ENCODE data around the gene ERVK3-1.
"Not testable (repeated sequence)": the region's sequence is repeated elsewhere in the genome, so short reads cannot be mapped to it uniquely, and the experiment has no call there.

ERVK3-1 gene

GRCh38 chr19:58307736-58308135 lies 2.6 kb downstream of the ERVK3-1 start:
- no peaks in the 10 kb centered on the region for H3K9me3 Mint-ChIP-seq
- no peaks in the 10 kb centered on the region for H3K27me3 Mint-ChIP-seq (ENCODE audit: low read depth, poor library complexity)
- H3K36me3 Mint-ChIP-seq (ENCODE audit: low read depth), result peaks cover 86% of the 10 kb centered on the region

GRCh38 chr19:58310685-58311084 lies 5.5 kb downstream of the ERVK3-1 start:
- not testable (repeated sequence) for H3K27ac Mint-ChIP-seq, H3K4me3 Mint-ChIP-seq
- H3K36me3 Mint-ChIP-seq (ENCODE audit: low read depth), result peaks cover 98% of the 10 kb centered on the region

More at GRCh38 chr19:58307736-58308135, 2.6 kb downstream of the ERVK3-1 start:
- Mint-ChIP-seq H3K4me3 (no peak overlapping the region), H3K27ac (no peak overlapping the region), H3K4me1 (peaks cover 25% of the 10 kb centered on the region)
- TF ChIP-seq CTCF (IDR thresholded peaks at IDR 0.05), result no peak
- no peak for DNase-seq

GRCh38 chr19:58311345-58311865 lies 6.2 kb downstream of the ERVK3-1 start:
- Mint-ChIP-seq H3K36me3 (ENCODE audit: low read depth) (peaks cover 99% of the 10 kb centered on the region), H3K4me3 (no peak overlapping the region)

More at GRCh38 chr19:58310685-58311084, 5.5 kb downstream of the ERVK3-1 start:
- not testable (repeated sequence) for H3K27me3 Mint-ChIP-seq (ENCODE audit: low read depth, poor library complexity); H3K4me1 Mint-ChIP-seq; H3K9me3 Mint-ChIP-seq
- DNase-seq, result peak; percentile 51
- peak; percentile 53 for TF ChIP-seq CTCF (IDR thresholded peaks at IDR 0.05)

GRCh38 chr19:58315580-58315979 lies 10.4 kb downstream of the ERVK3-1 start:
- no peak for TF ChIP-seq CTCF (IDR thresholded peaks at IDR 0.05)
- Mint-ChIP-seq H3K4me1 (no peaks in the 10 kb centered on the region), H3K36me3 (ENCODE audit: low read depth) (peaks cover 64% of the 10 kb centered on the region), H3K27ac (no peak overlapping the region), H3K4me3 (no peak overlapping the region), H3K9me3 (no peaks in the 10 kb centered on the region), H3K27me3 (ENCODE audit: low read depth, poor library complexity) (no peaks in the 10 kb centered on the region)
- DNase-seq, result no peak

More at GRCh38 chr19:58311345-58311865, 6.2 kb downstream of the ERVK3-1 start:
- Mint-ChIP-seq H3K4me1 (peaks cover 2% of the 10 kb centered on the region), H3K9me3 (no peaks in the 10 kb centered on the region), H3K27me3 (ENCODE audit: low read depth, poor library complexity) (no peaks in the 10 kb centered on the region), H3K27ac (no peak overlapping the region)
- no peak for DNase-seq
- TF ChIP-seq CTCF (IDR thresholded peaks at IDR 0.05), result no peak

- no peaks in the 10 kb centered on the region for H3K9me3 Mint-ChIP-seq
- no peaks in the 10 kb centered on the region for H3K4me1 Mint-ChIP-seq
- no peak overlapping the region for H3K4me3 Mint-ChIP-seq
- no peaks in the 10 kb centered on the region for H3K27me3 Mint-ChIP-seq (ENCODE audit: low read depth, poor library complexity)
- TF ChIP-seq CTCF (IDR thresholded peaks at IDR 0.05), result no peak
- H3K36me3 Mint-ChIP-seq (ENCODE audit: low read depth), result peaks cover 48% of the 10 kb centered on the region
- DNase-seq, result peak; percentile 56
- no peak overlapping the region for H3K27ac Mint-ChIP-seq
Measured at GRCh38 chr19:58317476-58318072, 12.4 kb downstream of the ERVK3-1 start.

- DNase-seq, result no peak
- H3K9me3 Mint-ChIP-seq, result no peaks in the 10 kb centered on the region
- peaks cover 46% of the 10 kb centered on the region for H3K36me3 Mint-ChIP-seq (ENCODE audit: low read depth)
- no peak overlapping the region for H3K4me3 Mint-ChIP-seq
- no peaks in the 10 kb centered on the region for H3K27me3 Mint-ChIP-seq (ENCODE audit: low read depth, poor library complexity)
- H3K27ac Mint-ChIP-seq, result no peak overlapping the region
- H3K4me1 Mint-ChIP-seq, result no peaks in the 10 kb centered on the region
- no peak for TF ChIP-seq CTCF (IDR thresholded peaks at IDR 0.05)
Measured at GRCh38 chr19:58318297-58318696, 13.1 kb downstream of the ERVK3-1 start.

Measured in nephron progenitor cell (in vitro differentiated cells).